GM12878 (cell line): Measurements from ENCODE around the gene PLEKHM1. TPM values are rescaled to one million over a fixed set of nuclear protein-coding genes. Genes with fewer than 3 reads are reported as not detected.

Experiments used
- BMI1 ChIP-seq: fragments of 450-650 bp; IDR thresholded peaks from 2 replicates; pipeline ENCODE4 v1.6.1; 2016; ENCODE audit warnings: mild to moderate bottlenecking, moderate library complexity, borderline replicate concordance
- CHD4 ChIP-seq: fragments of 200-600 bp; sonication (generic); IDR thresholded peaks from 2 replicates; pipeline ENCODE4 v1.6.1; 2016; ENCODE audit warnings: mild to moderate bottlenecking
- FOXK2 ChIP-seq: fragments of 450-650 bp; IDR thresholded peaks from 2 replicates; pipeline ENCODE4 v1.6.1; 2017; ENCODE audit warnings: mild to moderate bottlenecking, moderate library complexity
- FOXM1 ChIP-seq: IDR thresholded peaks from 2 replicates; pipeline ENCODE4 v1.6.1; 2012; ENCODE audit warnings: low read depth, mild to moderate bottlenecking, inconsistent platforms, low read length, moderate library complexity
- HDAC2 ChIP-seq: fragments of 200-600 bp; sonication (generic); IDR thresholded peaks from 2 replicates; pipeline ENCODE4 v1.6.1; 2017
- IRF4 ChIP-seq: IDR thresholded peaks from 2 replicates; pipeline ENCODE4 v1.6.1; 2011; ENCODE audit warnings: low read depth, low read length
- MYB ChIP-seq: fragments of 150-350 bp; IDR thresholded peaks from 2 replicates; pipeline ENCODE4 v1.6.1; 2014; ENCODE audit warnings: mild to moderate bottlenecking, low read depth, low read length, borderline replicate concordance
- NFIC ChIP-seq: IDR thresholded peaks from 2 replicates; pipeline ENCODE4 v1.6.1; 2012; ENCODE audit warnings: low read depth, mild to moderate bottlenecking, inconsistent platforms, low read length, moderate library complexity
- NFYA ChIP-seq: IDR thresholded peaks from 2 replicates; pipeline ENCODE4 v1.6.1; 2011; ENCODE audit warnings: low read depth, mild to moderate bottlenecking, low read length, improper control_type of control experiment, borderline replicate concordance
- NRF1 ChIP-seq: conservative IDR thresholded peaks from 2 replicates; pipeline ENCODE4 v1.6.1; 2011; ENCODE audit warnings: mild to moderate bottlenecking, low read depth, low read length, improper control_type of control experiment
- POLR2AphosphoS2 ChIP-seq: IDR thresholded peaks from 2 replicates; pipeline ENCODE4 v1.6.1; 2011; ENCODE audit warnings: low read depth, mild to moderate bottlenecking, low read length, improper control_type of control experiment, moderate library complexity
- POLR2AphosphoS5 ChIP-seq: IDR thresholded peaks from 2 replicates; pipeline ENCODE4 v1.6.1; 2011; ENCODE audit warnings: mild to moderate bottlenecking, low read length, inconsistent platforms
- RAD21 ChIP-seq: IDR thresholded peaks from 2 replicates; pipeline ENCODE4 v1.6.1; 2011; ENCODE audit warnings: mild to moderate bottlenecking, low read depth, low read length, moderate library complexity; ENCODE audit not compliant: insufficient read depth
- RELA ChIP-seq: fragments of 450-650 bp; IDR thresholded peaks from 2 replicates; pipeline ENCODE4 v1.8.0; 2014; ENCODE audit warnings: borderline replicate concordance; ENCODE audit not compliant: partially characterized antibody
- RUNX3 ChIP-seq: IDR thresholded peaks from 2 replicates; pipeline ENCODE4 v1.6.1; 2012; ENCODE audit warnings: low read length, inconsistent platforms
- SMARCA5 ChIP-seq: fragments of 450-650 bp; IDR thresholded peaks from 2 replicates; pipeline ENCODE4 v1.6.1; 2017; ENCODE audit warnings: mild to moderate bottlenecking
- SP1 ChIP-seq: IDR thresholded peaks from one replicate; pipeline ENCODE4 v1.6.1; 2011; ENCODE audit warnings: low read depth, low read length
- TCF7 ChIP-seq: IDR thresholded peaks from 2 replicates; pipeline ENCODE4 v1.6.1; 2014; ENCODE audit warnings: antibody characterized with exemption, borderline replicate concordance
- ZNF622 ChIP-seq: fragments of 450-650 bp; IDR thresholded peaks from 2 replicates; pipeline ENCODE4 v1.6.1; 2017; ENCODE audit warnings: mild to moderate bottlenecking, inconsistent platforms
- polyA plus RNA-seq, 11 experiments: library from polyadenylated mRNA; depleted of rRNA in 4 of 11; unstranded in 6 of 11; stranded (reverse) in 5 of 11; fragments of >200 nt; fragmentation: Nextera tagmentation in 4 of 11; fragmentation: Illumina TruSeq in 1 of 11; extraction: Ambion mirVana in 4 of 11; extraction: Trizol in 1 of 11; gene quantifications; 1 replicate in 1 of 11; 2 replicates in 10 of 11; pipeline versions ENCODE4 v1.2.1 to v1.2.3, GENCODE V29; 2011 to 2016; ENCODE audit warnings: inconsistent platforms in 2 of 11, missing spikeins in 2 of 11, low read depth in 1 of 11
- total RNA-seq, 4 experiments: library from RNA; depleted of rRNA in 3 of 4; stranded (reverse); fragments of >200 nt in 3 of 4; fragmentation: Illumina TruSeq in 1 of 4; extraction: Trizol in 1 of 4; gene quantifications; 2 replicates each; pipeline versions ENCODE4 v1.2.1 to v1.2.3, GENCODE V29; 2013 to 2021
- TF ChIP-seq, protein P1 (sequence below): IDR thresholded peaks from 2 replicates; pipeline ENCODE4 v1.6.1; 2012; ENCODE audit warnings: low read depth, low read length, improper control_type of control experiment
- TF ChIP-seq, protein P2 (sequence below): fragments of 450-650 bp; IDR thresholded peaks from 2 replicates; pipeline ENCODE4 v1.6.1; 2016; ENCODE audit warnings: mild to moderate bottlenecking
- TF ChIP-seq, protein P3 (sequence below): fragments of 450-650 bp; IDR thresholded peaks from 2 replicates; pipeline ENCODE4 v1.6.1; 2016; ENCODE audit warnings: mild to moderate bottlenecking, moderate library complexity, borderline replicate concordance

The PLEKHM1 gene
- total and polyA plus RNA-seq, 10 of the 15 experiments (the other 5 are each of a cell fraction or from before 2014, with no cell fraction given), result 0.21 to 27.8 (median 9.4) TPM

DNA sequence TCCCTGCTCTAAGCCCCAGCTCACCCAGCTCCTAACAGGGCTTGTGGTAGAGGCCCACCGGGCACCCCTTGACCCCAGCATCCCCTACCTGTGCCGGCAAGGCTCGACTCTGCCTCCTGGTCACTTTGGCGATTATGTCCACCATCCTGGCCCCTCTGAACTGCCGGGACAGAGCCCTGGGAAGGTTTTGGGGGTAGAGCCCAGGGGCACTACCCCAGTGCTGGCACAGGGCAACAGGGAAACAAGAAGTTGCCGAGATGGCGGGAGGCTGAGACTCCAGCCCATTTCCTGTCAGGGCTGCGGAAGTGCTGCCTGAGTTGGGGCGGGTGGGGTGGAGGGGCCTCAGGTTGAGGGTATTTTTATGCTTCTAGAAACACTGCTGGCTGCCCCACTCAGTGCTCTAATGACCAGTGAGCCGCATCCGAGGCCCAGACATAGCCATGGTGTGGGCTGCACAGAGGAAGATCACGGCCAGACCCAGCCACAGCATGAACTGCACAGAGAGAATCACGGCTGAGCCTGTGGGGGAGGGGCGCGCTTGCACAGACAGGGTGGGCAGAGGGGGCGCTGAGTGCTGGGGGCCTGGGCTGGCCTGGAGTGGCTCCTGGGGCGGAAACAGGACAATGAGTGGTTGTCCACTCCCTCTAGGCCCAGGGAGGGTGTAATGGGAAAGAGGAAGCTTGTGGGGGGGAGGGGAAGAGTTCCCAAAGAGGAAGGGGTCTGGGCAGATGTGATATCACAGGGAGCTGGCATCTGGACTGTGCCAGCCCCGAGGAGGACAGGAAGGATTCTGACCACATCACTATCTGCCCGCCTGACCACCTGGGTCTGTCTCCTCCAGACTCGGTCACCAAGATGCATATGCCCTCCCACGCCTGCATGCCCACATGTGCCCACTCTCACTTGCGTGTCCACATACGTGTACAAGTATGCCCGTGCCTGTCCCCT lies 80.1 kb downstream of the PLEKHM1 start (continued):
- TF ChIP-seq, protein P1, sequence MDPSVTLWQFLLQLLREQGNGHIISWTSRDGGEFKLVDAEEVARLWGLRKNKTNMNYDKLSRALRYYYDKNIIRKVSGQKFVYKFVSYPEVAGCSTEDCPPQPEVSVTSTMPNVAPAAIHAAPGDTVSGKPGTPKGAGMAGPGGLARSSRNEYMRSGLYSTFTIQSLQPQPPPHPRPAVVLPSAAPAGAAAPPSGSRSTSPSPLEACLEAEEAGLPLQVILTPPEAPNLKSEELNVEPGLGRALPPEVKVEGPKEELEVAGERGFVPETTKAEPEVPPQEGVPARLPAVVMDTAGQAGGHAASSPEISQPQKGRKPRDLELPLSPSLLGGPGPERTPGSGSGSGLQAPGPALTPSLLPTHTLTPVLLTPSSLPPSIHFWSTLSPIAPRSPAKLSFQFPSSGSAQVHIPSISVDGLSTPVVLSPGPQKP, result no peak
- TF ChIP-seq SP1 (no peak), IRF4 (no peak), SMARCA5 (no peak), ZNF622 (no peak), NFIC (no peak), FOXM1 (no peak), BMI1 (no peak), RUNX3 (no peak; the same call in 1 of the 2 replicates), FOXK2 (no peak), RAD21 (no peak), HDAC2 (no peak), POLR2AphosphoS2 (peak; percentile 59; the same call in 1 of the 2 replicates), POLR2AphosphoS5 (0 out of 2 replicates have a peak, but pooled peaks have one; percentile 21), CHD4 (no peak), NRF1 (no peak), NFYA (no peak), MYB (no peak), TCF7 (no peak), RELA (no peak)
- TF ChIP-seq, protein P2, sequence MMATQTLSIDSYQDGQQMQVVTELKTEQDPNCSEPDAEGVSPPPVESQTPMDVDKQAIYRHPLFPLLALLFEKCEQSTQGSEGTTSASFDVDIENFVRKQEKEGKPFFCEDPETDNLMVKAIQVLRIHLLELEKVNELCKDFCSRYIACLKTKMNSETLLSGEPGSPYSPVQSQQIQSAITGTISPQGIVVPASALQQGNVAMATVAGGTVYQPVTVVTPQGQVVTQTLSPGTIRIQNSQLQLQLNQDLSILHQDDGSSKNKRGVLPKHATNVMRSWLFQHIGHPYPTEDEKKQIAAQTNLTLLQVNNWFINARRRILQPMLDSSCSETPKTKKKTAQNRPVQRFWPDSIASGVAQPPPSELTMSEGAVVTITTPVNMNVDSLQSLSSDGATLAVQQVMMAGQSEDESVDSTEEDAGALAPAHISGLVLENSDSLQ, result no peak
- TF ChIP-seq, protein P3, sequence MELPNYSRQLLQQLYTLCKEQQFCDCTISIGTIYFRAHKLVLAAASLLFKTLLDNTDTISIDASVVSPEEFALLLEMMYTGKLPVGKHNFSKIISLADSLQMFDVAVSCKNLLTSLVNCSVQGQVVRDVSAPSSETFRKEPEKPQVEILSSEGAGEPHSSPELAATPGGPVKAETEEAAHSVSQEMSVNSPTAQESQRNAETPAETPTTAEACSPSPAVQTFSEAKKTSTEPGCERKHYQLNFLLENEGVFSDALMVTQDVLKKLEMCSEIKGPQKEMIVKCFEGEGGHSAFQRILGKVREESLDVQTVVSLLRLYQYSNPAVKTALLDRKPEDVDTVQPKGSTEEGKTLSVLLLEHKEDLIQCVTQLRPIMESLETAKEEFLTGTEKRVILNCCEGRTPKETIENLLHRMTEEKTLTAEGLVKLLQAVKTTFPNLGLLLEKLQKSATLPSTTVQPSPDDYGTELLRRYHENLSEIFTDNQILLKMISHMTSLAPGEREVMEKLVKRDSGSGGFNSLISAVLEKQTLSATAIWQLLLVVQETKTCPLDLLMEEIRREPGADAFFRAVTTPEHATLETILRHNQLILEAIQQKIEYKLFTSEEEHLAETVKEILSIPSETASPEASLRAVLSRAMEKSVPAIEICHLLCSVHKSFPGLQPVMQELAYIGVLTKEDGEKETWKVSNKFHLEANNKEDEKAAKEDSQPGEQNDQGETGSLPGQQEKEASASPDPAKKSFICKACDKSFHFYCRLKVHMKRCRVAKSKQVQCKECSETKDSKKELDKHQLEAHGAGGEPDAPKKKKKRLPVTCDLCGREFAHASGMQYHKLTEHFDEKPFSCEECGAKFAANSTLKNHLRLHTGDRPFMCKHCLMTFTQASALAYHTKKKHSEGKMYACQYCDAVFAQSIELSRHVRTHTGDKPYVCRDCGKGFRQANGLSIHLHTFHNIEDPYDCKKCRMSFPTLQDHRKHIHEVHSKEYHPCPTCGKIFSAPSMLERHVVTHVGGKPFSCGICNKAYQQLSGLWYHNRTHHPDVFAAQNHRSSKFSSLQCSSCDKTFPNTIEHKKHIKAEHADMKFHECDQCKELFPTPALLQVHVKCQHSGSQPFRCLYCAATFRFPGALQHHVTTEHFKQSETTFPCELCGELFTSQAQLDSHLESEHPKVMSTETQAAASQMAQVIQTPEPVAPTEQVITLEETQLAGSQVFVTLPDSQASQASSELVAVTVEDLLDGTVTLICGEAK, result peak; percentile 48; the same call in 1 of the 2 replicates
